Right lobe of liver (tissue), 6 donors: Measurements from ENCODE around the gene SDK1. TPM values are rescaled to one million over a fixed set of nuclear protein-coding genes. Genes with fewer than 3 reads are reported as not detected.

ENCODE experiments used
- ATAC-seq, 4 donors: fragments of 200-7000 bp; cut with Tn5 transposase; one replicate each; pipeline ENCODE4 v1.9.1; 2020; ENCODE audit warnings: mild to moderate bottlenecking in 4 of 4, moderate library complexity in 4 of 4
- DNase-seq, 3 donors: peaks; one replicate each; pipeline ENCODE4 v3.0.0-alpha.2; 2020
- H3K27ac ChIP-seq, 3 donors: fragments of 200-600 bp; one replicate each; pipeline ENCODE4 v1.8.0; 2022
- H3K27me3 ChIP-seq, 2 donors: fragments of 200-600 bp; one replicate each; pipeline ENCODE4 v1.8.0; 2022
- H3K36me3 ChIP-seq, 4 donors: fragments of 200-600 bp; sonication (generic) in 1 of 4; one replicate each; pipeline versions ENCODE4 v1.5.1 to v1.8.0; 2017 to 2022; ENCODE audit warnings: control low read depth in 1 of 4
- H3K4me1 ChIP-seq, 4 donors: fragments of 200-600 bp; sonication (generic) in 1 of 4; one replicate each; pipeline versions ENCODE4 v1.5.1 to v1.8.0; 2017 to 2022; ENCODE audit warnings: control low read depth in 1 of 4
- H3K4me3 ChIP-seq, 3 donors: fragments of 200-600 bp; one replicate each; pipeline ENCODE4 v1.8.0; 2022
- H3K9me3 ChIP-seq, 4 donors: fragments of 200-600 bp; sonication (generic) in 1 of 4; one replicate each; pipeline versions ENCODE4 v1.5.1 to v1.8.0; 2017 to 2022; ENCODE audit warnings: control low read depth in 1 of 4
- CTCF ChIP-seq, 4 donors: fragments of 200-600 bp in 3 of 4; fragments of 450-650 bp in 1 of 4; IDR thresholded peaks; one replicate each; pipeline versions ENCODE4 v1.5.1 to v1.8.0; 2016 to 2022; ENCODE audit warnings: antibody characterized with exemption in 4 of 4, mild to moderate bottlenecking in 2 of 4
- POLR2A ChIP-seq: fragments of 450-650 bp; IDR thresholded peaks from one replicate; pipeline ENCODE4 v1.6.1; 2017; ENCODE audit warnings: antibody characterized with exemption, mild to moderate bottlenecking
- WGBS: methylation state at CpG from one replicate; pipeline ENCODE4 v1.1.6; 2018; ENCODE audit warnings: low coverage, low lambda C conversion rate; ENCODE audit not compliant: insufficient coverage; ENCODE audit errors: missing lambda C conversion rate; 5-methylcytosine and 5-hydroxymethylcytosine counted together
- intact Hi-C, 2 donors: fragments of 100-400 bp; cut with DNase I; formaldehyde crosslinking; loops; one replicate each; pipeline versions ENCODE4 v1.11.2 to v1.14.1; 2022
- total RNA-seq, 6 experiments: library from RNA; depleted of rRNA in 2 of 6; stranded (reverse); fragments of >200 nt in 2 of 6; fragmentation: NEBNext Ultra II Directional in 3 of 6; extraction: Animal tissue kit (Norgen Biotek cat#: 25700) in 3 of 6; gene quantifications; one replicate each; pipeline versions ENCODE4 v1.1.0 to v1.2.4, GENCODE V29; 2016 to 2023
- donor health status: DM: no; HTN: yes; CAD: no.
- donor health status: DM: no; HTN: no; CAD: no.
- donor health status: DM: no; HTN: no; CAD: no.
- donor health status: DM: no; HTN: yes; CAD: no.
- donor health status: DM: no; HTN: yes; CAD: no.

Gene SDK1
- total RNA-seq, 6 experiments from 2014 or later: 0.07 to 1.4 (median 0.65) TPM

DNA sequence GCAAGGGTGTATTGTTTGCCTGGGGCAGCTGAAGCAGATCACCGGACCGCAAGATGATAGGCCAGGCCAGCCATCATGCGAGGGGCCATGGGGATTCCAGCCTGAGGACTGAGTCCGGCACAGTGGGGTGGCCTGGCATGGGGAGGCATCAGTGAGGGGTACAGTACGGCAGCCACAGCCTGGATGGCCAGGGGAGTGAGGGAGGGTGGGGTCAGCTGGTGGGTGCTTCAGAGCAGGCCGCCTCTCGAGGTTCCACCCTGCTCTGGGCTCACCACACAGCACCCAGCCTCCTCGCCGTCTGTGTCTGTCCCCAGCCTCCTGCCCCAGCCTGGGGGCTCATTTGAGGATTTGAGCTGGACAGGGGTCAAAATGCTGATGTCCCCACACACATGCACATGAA lies 872.6 kb downstream of the SDK1 start:
- H3K27ac ChIP-seq: no peak overlapping the region
- H3K9me3 ChIP-seq: no peaks in the 10 kb centered on the region
- H3K27me3 ChIP-seq: no peaks in the 10 kb centered on the region
- H3K36me3 ChIP-seq: no peaks in the 10 kb centered on the region
- TF ChIP-seq CTCF (IDR thresholded peaks at IDR 0.05): no peak
- TF ChIP-seq POLR2A: no peak
- no peaks in the 10 kb centered on the region for H3K4me1 ChIP-seq
- no peak for DNase-seq
- intact Hi-C loops: no loop called here
- no peak for ATAC-seq
- H3K4me3 ChIP-seq: no peak overlapping the region
- no CpG with 5 or more reads among the region's 9 CpGs for WGBS

DNA sequence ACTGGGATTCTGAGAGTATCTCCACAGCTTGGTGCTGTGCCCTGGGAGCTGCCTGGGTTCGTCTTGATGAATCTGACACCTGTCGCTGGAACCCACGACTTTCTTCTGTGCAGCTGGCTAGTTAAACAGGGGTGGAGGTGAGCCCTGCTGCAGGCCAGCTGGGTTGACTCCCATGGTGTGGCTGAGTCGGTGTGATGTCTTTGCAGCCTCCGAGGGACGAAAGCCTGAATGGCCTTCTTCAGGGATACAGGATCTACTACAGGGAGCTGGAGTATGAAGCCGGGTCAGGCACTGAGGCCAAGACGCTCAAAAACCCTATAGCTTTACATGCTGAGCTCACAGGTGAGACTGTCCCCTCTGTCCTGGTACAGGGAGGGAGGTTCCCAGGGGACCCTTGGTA lies 873.0 kb downstream of the SDK1 start:
- Histone ChIP-seq H3K4me3 (no peak overlapping the region), H3K27me3 (no peaks in the 10 kb centered on the region), H3K9me3 (no peaks in the 10 kb centered on the region), H3K4me1 (no peaks in the 10 kb centered on the region), H3K36me3 (no peaks in the 10 kb centered on the region), H3K27ac (no peak overlapping the region)
- ATAC-seq: no peak
- DNase-seq: no peak
- TF ChIP-seq CTCF (IDR thresholded peaks at IDR 0.05) (no peak), POLR2A (no peak)
- WGBS: 85% methylated on average over 3 of the region's 8 CpGs
- intact Hi-C loops: no loop called here

GRCh38 chr7:4174451-4174850 lies 873.4 kb downstream of the SDK1 start:
- Histone ChIP-seq H3K4me3 (no peak overlapping the region), H3K27ac (no peak overlapping the region), H3K9me3 (no peaks in the 10 kb centered on the region), H3K27me3 (no peaks in the 10 kb centered on the region), H3K36me3 (no peaks in the 10 kb centered on the region), H3K4me1 (no peaks in the 10 kb centered on the region)
- no peak for DNase-seq
- WGBS: no CpG with 5 or more reads among the region's 11 CpGs
- intact Hi-C loops: no loop called here
- no peak for ATAC-seq
- TF ChIP-seq POLR2A (no peak), CTCF (IDR thresholded peaks at IDR 0.05) (no peak)

DNA sequence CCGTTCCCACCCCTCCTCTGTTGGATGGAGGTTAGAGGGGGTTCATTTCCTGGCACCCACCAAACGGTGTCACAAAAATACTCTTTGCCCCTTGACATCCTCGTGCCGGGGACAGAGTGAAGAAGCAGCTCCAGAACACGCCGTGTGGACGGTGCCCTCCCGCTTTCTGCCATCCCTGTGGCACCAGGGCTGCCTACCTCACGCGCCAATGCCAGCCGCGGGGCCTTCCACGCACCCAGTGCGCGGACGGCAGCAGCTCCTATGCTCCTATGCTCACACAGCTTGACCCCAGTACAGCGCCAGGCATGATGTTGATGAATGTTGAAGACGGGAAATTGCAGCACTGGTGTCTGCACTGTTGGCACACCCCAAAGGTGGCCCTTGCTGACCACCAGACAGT lies 873.8 kb downstream of the SDK1 start:
- intact Hi-C loops: no loop called here
- Histone ChIP-seq H3K4me3 (no peak overlapping the region), H3K4me1 (no peaks in the 10 kb centered on the region), H3K27me3 (no peaks in the 10 kb centered on the region), H3K9me3 (no peaks in the 10 kb centered on the region), H3K27ac (no peak overlapping the region), H3K36me3 (no peaks in the 10 kb centered on the region)
- WGBS: 93% methylated on average over 7 of the region's 18 CpGs
- ATAC-seq (no peak), DNase-seq (no peak)
- TF ChIP-seq POLR2A (no peak), CTCF (IDR thresholded peaks at IDR 0.05) (no peak)

DNA sequence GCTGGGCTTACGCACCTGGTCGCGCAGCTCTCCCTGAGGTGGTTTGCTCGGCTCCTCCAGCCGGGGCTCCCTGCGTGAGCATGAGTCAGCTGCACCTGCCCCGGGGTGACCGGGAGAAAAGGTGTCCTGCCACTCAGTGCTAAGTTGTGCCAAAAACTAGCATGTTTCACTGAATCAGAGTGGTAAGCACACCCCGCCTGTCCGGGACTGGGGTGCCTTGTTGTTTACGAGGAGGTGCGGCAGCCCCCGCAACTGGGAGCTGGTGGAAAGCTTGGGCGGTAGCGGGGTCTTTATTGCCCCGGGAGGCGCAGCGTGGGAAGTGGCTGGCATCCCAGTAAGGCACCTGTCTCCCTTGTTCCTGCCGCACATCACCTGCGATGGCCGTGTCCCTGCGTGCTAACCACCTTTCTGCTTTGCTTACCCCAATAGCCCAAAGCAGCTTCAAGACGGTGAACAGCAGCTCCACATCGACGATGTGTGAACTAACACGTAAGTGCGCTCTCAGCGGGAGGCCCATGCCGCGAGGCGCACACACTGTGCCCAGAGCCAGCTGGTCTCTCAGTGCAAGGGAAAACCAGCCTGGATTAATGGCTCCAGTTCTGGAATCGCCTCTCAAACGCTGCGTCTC lies 874.4 kb downstream of the SDK1 start:
- WGBS: 93% methylated on average over 9 of the region's 34 CpGs
- Histone ChIP-seq H3K27ac (no peak overlapping the region), H3K9me3 (no peaks in the 10 kb centered on the region), H3K4me1 (no peaks in the 10 kb centered on the region), H3K4me3 (no peak overlapping the region), H3K27me3 (no peaks in the 10 kb centered on the region), H3K36me3 (no peaks in the 10 kb centered on the region)
- TF ChIP-seq CTCF (IDR thresholded peaks at IDR 0.05) (no peak), POLR2A (no peak)
- intact Hi-C loops: no loop called here
- no peak for ATAC-seq
- no peak for DNase-seq
